ENCODE measurements around the gene NFIC. TPM values are rescaled to one million over a fixed set of nuclear protein-coding genes. Genes with fewer than 3 reads are reported as not detected.

NFIC gene
- total and polyA plus RNA-seq, 3 donors from 2014 or later: 56.5 to 127 (median 113) TPM

DNA sequence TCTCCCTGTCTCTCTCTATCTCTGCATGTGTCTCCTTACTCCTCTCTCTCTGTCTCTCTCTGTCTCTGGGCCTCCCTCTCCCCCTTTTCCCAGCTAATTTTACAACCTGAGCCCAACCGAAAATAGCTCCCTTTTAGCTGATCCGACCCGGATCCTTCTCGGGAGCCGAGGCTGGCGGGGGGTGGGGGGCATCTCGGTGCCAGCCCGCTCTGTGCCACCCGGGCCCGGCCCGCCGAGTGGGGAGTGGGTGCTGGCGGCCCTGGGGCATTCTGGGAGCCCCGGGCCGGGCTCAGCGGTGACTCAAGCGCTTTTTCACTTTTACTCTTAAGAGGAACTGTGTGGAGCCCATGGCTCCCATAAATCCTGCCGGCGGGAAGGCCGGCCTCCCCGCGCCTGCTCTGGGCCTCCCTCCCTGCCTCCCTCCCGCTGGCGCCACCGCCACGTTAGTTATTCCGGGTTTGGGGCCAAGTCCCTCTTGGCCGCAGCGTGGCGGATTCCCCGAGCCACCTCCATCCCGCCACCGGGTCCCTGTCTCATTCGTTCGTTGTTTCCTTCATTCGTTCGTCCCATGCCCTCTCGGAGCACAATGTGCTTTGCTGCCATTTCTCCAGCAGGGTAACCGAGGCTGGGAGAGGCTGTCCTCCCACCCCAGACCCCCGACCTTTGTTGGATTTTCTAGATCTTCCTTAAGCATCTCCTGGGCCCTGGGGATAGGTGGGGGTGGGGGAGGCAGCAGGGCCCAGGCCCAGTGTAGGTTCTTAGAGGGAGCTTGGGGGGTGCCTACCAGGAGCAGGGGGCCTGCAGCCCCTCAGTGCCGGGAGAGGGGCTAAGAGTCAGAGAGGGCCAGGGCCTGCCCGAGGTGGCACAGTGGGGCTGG lies 3.2 kb downstream of the NFIC start:
- intact Hi-C loops (cut with DNase I; ENCODE audit: low total_unique reads): loop anchor here (10.0 kb wide), 1 partner anchor 55 kb away; no protein-coding TSS in a partner anchor
- Histone ChIP-seq H3K4me3 (peak overlapping the region; percentile 19 to 96), H3K27me3 (no peaks in the 10 kb centered on the region), H3K9me3 (no peaks in the 10 kb centered on the region), H3K36me3 (ENCODE audit: low read depth, missing control alignments) (no peaks in the 10 kb centered on the region), H3K4me1 (peaks cover 50% of the 10 kb centered on the region), H3K27ac (peak overlapping the region; percentile 97 to 99)
- TF ChIP-seq, protein P1, sequence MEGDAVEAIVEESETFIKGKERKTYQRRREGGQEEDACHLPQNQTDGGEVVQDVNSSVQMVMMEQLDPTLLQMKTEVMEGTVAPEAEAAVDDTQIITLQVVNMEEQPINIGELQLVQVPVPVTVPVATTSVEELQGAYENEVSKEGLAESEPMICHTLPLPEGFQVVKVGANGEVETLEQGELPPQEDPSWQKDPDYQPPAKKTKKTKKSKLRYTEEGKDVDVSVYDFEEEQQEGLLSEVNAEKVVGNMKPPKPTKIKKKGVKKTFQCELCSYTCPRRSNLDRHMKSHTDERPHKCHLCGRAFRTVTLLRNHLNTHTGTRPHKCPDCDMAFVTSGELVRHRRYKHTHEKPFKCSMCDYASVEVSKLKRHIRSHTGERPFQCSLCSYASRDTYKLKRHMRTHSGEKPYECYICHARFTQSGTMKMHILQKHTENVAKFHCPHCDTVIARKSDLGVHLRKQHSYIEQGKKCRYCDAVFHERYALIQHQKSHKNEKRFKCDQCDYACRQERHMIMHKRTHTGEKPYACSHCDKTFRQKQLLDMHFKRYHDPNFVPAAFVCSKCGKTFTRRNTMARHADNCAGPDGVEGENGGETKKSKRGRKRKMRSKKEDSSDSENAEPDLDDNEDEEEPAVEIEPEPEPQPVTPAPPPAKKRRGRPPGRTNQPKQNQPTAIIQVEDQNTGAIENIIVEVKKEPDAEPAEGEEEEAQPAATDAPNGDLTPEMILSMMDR (IDR thresholded peaks at IDR 0.05): no peak
- no peak for TF ChIP-seq POLR2A (IDR thresholded peaks at IDR 0.05)
- WGBS, 2 donors: 11 to 35% methylated on average over 28 to 41 of the region's 42 CpGs
- peak; percentile 61 for DNase-seq

DNA sequence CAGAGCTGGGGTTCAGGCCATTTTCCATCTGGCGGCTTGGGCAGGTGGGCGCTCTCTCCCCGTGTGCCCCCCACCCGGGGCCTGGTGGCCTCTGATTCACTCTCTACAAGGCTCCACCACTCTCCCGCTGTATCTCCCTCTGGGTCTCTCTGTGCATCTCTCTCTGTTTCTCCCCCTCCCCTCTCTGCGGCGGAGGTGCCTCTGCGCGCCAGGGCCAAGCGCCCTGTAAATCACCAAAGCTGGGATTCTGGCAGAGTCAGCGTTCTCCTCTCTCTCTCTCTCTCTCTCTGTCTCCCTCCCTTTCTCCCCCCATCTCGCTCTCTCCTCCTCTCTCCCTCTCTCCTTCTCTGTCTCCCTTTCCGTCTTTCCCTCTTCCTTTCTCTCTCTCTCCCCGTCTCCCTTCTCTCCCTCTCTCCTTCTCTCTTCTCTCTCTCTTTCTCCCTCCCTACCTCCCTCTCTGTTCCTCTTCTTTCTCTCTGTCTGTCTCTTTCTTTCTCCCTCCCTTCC lies 3.9 kb downstream of the NFIC start:
- WGBS, 2 donors: 25 to 50% methylated on average over 11 to 14 of the region's 14 CpGs
- TF ChIP-seq POLR2A (IDR thresholded peaks at IDR 0.05): no peak
- TF ChIP-seq, protein P1 (IDR thresholded peaks at IDR 0.05): no peak
- Histone ChIP-seq H3K4me3 (peak overlapping the region in 1 of 2 donors; percentile 96), H3K36me3 (ENCODE audit: low read depth, missing control alignments) (no peaks in the 10 kb centered on the region), H3K27me3 (no peaks in the 10 kb centered on the region), H3K9me3 (no peaks in the 10 kb centered on the region), H3K4me1 (peaks cover 48% of the 10 kb centered on the region), H3K27ac (peak overlapping the region; percentile 97 to 99)
- intact Hi-C loops (cut with DNase I; ENCODE audit: low total_unique reads): no loop called here
- no peak for DNase-seq

DNA sequence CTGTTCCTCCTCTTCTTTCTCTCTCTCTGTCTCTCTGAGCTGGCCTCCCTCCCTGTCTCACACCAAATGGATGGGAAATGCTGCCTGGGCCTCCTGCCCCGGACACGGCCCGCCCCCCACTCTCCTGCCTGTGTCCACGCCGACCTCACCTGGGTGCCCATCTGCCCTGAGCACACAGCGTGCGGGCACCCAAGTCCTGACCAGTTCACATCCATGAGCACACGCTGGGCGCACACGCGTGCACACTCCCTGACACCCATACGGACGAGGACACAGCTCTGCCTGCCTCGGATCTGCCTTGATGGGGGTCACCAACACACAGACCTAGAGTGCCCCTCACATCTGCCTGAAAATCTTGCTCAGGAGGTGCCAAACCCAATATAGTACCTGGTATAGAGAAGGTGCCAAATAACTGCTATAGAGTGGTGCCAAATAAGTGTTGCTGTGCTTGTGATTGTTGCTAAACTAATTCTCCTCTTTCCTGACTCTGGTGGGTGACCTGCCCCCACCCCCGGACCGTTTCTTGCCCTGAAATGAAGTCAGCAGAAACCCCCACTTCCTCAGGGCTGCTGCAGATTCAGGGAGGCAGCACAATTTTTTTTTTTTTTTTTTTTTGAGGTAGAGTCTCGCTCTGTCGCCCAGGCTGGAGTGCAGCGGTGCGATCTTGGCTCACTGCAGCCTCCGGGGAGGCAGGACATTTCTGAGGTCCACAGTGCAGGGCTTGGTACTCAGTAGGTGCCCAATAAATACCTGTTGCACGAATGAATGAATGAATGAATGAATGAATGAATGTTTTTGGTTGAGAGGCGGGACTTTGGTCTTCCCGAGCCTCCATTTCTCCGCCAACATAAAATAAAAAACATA lies 4.6 kb downstream of the NFIC start:
- H3K36me3 ChIP-seq (ENCODE audit: low read depth, missing control alignments): no peaks in the 10 kb centered on the region
- H3K27ac ChIP-seq: peak overlapping the region; percentile 97 to 99
- DNase-seq: no peak
- no peaks in the 10 kb centered on the region for H3K27me3 ChIP-seq
- intact Hi-C loops (cut with DNase I; ENCODE audit: low total_unique reads): no loop called here
- TF ChIP-seq POLR2A (IDR thresholded peaks at IDR 0.05): no peak
- TF ChIP-seq, protein P1 (IDR thresholded peaks at IDR 0.05): no peak
- H3K4me1 ChIP-seq: peaks cover 49% of the 10 kb centered on the region
- no peak overlapping the region for H3K4me3 ChIP-seq
- 61 to 75% methylated on average over 25 of the region's 25 CpGs for WGBS, 2 donors
- no peaks in the 10 kb centered on the region for H3K9me3 ChIP-seq

DNA sequence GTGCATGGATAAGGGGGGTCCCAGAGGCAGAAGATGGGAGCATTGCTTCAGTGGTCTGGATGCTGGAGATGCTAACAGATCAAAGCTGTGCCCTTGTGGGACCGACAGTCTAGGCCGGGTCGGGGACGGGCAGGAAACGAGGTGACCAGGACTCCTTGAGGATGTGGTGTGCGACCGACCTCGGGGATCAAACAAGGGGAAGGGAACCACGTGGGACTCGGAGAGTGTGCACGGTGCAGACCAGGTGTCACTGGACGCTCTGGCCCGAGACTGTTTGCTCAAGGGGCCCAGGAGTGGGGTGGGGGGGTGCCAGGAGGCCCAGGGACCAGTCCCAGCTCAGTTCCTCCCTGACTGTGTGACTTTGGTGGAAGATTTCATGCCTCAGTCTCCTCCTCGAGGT lies 6.0 kb downstream of the NFIC start:
- no peak for TF ChIP-seq POLR2A (IDR thresholded peaks at IDR 0.05)
- Histone ChIP-seq H3K9me3 (no peaks in the 10 kb centered on the region), H3K27ac (no peak overlapping the region), H3K4me1 (peaks cover 60% of the 10 kb centered on the region), H3K27me3 (no peaks in the 10 kb centered on the region), H3K4me3 (no peak overlapping the region), H3K36me3 (ENCODE audit: low read depth, missing control alignments) (no peaks in the 10 kb centered on the region)
- intact Hi-C loops (cut with DNase I; ENCODE audit: low total_unique reads): no loop called here
- WGBS, 2 donors: 48 to 62% methylated on average over 14 of the region's 14 CpGs
- DNase-seq: no peak

DNA sequence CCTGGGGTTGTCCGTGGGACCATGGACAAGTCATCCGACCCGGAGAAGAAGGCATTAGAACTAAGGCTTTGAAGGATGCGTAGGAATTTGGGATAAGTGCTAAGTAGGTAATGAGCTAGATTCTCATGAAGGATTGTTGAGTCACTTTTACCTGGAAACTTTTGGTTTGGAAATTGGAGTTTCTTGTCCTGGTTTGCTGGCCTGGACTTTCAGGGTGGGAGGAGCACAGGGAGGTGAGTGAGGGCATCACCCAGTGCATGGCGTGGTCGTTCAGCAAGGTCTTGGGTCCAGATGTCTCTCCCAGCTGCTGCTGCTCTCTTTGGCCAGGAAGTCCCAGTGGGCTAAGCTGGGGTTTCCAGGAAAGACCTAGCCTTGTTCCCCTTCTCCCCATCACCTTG lies 7.6 kb downstream of the NFIC start:
- Histone ChIP-seq H3K9me3 (no peaks in the 10 kb centered on the region), H3K27me3 (no peaks in the 10 kb centered on the region), H3K4me3 (no peak overlapping the region), H3K27ac (peak overlapping the region; percentile 39 to 68), H3K36me3 (ENCODE audit: low read depth, missing control alignments) (no peaks in the 10 kb centered on the region), H3K4me1 (peaks cover 58% of the 10 kb centered on the region)
- TF ChIP-seq POLR2A (IDR thresholded peaks at IDR 0.05): no peak
- TF ChIP-seq, protein P1 (IDR thresholded peaks at IDR 0.05): no peak
- no peak for DNase-seq
- 64 to 74% methylated on average over 6 of the region's 6 CpGs for WGBS, 2 donors
- intact Hi-C loops (cut with DNase I; ENCODE audit: low total_unique reads): no loop called here
